ENCODE measurements around the gene SLC35A4. TPM values are rescaled to one million over a fixed set of nuclear protein-coding genes. Genes with fewer than 3 reads are reported as not detected.

Gene SLC35A4
- total RNA-seq, 4 donors from 2014 or later = 41.4 to 56.9 (median 52.6) TPM

DNA sequence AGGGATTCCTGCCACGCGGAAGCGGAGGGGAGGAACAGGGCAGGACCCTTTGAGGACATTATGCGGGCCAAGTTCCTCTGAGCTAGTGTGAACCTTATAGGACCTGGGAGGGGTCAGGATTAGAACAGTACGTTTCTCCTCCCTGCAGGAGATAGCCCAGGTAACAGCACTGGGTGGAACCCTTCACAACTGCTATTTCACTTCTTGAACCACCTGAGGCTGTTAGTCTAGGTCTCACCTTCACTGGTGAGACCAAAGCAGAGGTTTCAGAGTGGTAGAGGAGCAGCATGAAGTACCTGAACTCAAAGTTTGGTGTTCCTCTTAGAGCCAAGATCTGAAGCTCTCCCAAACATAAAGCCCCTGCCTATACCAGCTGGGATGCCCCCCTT is 16.3 kb upstream of the SLC35A4 start:
- 0% methylated on average over 4 of the region's 5 CpGs; no CpG with 5 or more reads in 1 of the 2 donors for WGBS, 2 donors
- no peak for DNase-seq

DNA sequence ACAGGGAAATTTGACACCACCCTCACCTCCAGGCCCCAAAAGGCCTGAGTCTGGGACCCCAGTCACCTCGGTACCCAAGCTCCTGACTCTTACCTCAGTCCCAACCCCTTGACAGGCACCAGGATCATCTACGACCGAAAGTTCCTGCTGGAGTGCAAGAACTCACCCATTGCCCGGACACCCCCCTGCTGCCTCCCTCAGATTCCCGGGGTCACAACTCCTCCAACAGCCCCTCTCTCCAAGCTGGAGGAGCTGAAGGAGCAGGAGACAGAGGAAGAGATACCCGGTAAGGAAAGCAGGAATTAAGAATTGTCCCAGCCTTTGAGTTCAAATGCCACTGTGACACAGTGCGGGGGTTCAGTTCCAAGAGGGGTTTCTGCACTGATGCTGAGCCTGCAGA is 15.8 kb upstream of the SLC35A4 start:
- Histone ChIP-seq H3K36me3 (peaks cover 0 to 66% (median 33%) of the 10 kb centered on the region in 3 donors), H3K4me1 (peaks cover 26 to 52% (median 31%) of the 10 kb centered on the region in 3 donors), H3K4me3 (peak overlapping the region in 3 of 4 donors; percentile 52 to 70 (median 56)), H3K27ac (peak overlapping the region; percentile 95 to 98 (median 96)), H3K9me3 (no peaks in the 10 kb centered on the region), H3K27me3 (no peaks in the 10 kb centered on the region)
- intact Hi-C loops (cut with DNase I) = no loop called here
- TF ChIP-seq, protein P1, sequence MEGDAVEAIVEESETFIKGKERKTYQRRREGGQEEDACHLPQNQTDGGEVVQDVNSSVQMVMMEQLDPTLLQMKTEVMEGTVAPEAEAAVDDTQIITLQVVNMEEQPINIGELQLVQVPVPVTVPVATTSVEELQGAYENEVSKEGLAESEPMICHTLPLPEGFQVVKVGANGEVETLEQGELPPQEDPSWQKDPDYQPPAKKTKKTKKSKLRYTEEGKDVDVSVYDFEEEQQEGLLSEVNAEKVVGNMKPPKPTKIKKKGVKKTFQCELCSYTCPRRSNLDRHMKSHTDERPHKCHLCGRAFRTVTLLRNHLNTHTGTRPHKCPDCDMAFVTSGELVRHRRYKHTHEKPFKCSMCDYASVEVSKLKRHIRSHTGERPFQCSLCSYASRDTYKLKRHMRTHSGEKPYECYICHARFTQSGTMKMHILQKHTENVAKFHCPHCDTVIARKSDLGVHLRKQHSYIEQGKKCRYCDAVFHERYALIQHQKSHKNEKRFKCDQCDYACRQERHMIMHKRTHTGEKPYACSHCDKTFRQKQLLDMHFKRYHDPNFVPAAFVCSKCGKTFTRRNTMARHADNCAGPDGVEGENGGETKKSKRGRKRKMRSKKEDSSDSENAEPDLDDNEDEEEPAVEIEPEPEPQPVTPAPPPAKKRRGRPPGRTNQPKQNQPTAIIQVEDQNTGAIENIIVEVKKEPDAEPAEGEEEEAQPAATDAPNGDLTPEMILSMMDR (IDR thresholded peaks at IDR 0.05) = no peak
- no peak for TF ChIP-seq POLR2A (IDR thresholded peaks at IDR 0.05)
- 89 to 93% methylated on average over 2 to 5 of the region's 7 CpGs for WGBS, 2 donors
- DNase-seq = no peak

More for the DNA sequence above, 16.3 kb upstream of the SLC35A4 start:
- Histone ChIP-seq H3K9me3 (no peaks in the 10 kb centered on the region), H3K36me3 (peaks cover 0 to 66% (median 33%) of the 10 kb centered on the region in 3 donors), H3K27ac (peak overlapping the region; percentile 95 to 98 (median 96)), H3K27me3 (no peaks in the 10 kb centered on the region), H3K4me1 (peaks cover 26 to 47% (median 31%) of the 10 kb centered on the region in 3 donors), H3K4me3 (peak overlapping the region; percentile 36 to 70 (median 54))
- no peak for TF ChIP-seq POLR2A (IDR thresholded peaks at IDR 0.05)
- TF ChIP-seq, protein P1 (IDR thresholded peaks at IDR 0.05) = no peak
- intact Hi-C loops (cut with DNase I) = no loop called here

DNA sequence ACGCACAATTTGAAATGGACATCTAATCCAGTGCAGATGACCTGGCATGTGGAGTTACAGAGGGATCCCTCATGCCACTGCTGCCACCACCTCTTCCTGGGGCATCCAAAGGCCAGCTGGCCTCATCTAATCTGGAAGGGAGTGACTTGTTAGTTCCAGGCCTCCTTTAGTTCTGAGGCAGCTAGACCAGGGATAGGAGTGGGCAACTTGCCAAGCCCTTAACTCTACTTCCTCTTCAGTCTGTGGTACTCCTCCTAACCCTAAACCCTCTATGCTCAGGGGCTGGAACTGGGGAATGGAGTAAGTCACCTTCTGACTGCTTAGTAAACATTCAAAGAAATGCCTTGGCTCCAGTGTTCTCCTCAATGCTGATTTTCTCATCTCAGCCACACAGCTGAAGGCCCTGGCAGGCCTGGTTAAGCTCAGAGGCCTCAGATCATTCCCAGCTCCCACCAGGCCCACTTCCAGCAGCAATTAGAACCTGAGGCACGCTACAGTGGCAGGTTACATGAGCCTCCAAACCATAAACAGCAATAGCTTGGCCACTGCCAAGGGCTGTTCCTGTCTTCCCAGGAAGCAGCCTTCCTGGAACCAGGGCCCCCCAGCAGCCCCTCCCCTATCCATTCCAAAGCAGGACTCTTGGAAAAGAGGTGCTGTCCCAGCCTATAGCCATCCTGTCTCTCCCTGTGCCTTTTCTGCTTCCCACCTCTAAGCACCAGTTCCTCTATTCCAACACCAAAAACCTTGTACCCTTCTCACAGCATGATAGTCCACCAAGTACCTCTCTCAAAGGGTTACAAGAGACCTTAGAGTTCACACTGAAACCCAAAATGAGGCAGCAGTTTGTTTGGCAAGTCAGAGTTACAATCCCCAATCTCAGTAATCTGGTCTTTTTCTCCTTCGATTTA is 15.1 kb upstream of the SLC35A4 start:
- no peak for DNase-seq

DNA sequence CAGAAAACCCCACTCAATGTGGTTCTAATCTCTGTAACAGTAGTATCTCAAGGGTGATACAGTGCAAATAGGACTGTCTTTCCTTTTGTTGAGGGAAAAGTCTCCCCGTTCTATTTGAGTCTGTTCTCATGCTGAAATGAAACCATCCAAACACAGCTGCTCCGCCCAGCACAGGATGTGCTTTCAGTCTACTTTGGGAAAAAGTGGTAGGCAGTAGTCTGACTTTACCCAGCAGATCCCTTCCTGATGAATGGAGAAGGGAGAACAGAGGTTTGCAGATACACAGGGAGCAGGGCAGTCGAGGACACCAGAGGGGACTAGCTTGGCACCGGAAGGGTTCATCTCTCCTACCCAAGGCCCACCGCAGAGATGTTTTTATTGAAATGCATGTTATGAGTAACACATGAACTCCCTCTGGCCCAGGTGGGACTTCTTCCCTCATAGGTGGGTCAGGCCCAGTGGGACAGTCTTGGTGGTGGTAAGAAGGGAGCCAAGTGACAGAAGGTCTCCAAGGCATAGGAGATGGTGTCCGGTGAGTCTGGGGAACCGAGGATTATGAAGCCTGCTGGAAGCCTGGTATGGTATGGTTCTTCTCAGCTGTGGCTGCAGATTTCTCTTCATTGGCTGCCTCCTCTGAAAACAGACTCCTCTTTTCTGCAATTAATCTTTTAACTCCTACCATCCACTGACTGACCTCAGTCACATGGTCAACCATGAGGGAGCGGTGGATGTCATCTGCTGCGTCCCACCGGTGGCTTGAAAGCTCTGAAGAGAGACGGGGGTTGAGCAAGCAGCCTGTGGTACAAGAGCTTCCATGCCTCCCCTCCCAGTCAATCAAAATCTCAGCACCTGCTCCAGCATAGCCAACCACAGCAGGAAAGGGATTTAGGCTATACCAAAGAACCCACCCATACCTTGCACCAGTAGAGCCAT is 14.2 kb upstream of the SLC35A4 start:
- DNase-seq = no peak
- H3K36me3 ChIP-seq = peaks cover 0 to 55% (median 25%) of the 10 kb centered on the region in 3 donors
- intact Hi-C loops (cut with DNase I) = no loop called here
- TF ChIP-seq, protein P1 (IDR thresholded peaks at IDR 0.05) = no peak
- no peak for TF ChIP-seq POLR2A (IDR thresholded peaks at IDR 0.05)
- 83 to 93% methylated on average over 6 to 10 of the region's 11 CpGs for WGBS, 2 donors
- no peaks in the 10 kb centered on the region for H3K9me3 ChIP-seq
- peak overlapping the region; percentile 95 to 98 (median 96) for H3K27ac ChIP-seq
- no peak overlapping the region for H3K4me3 ChIP-seq
- peaks cover 26 to 68% (median 40%) of the 10 kb centered on the region in 3 donors for H3K4me1 ChIP-seq
- no peaks in the 10 kb centered on the region for H3K27me3 ChIP-seq

More for the DNA sequence above, 15.1 kb upstream of the SLC35A4 start:
- Histone ChIP-seq H3K27me3 (no peaks in the 10 kb centered on the region), H3K4me3 (no peak overlapping the region), H3K9me3 (no peaks in the 10 kb centered on the region), H3K4me1 (peaks cover 26 to 59% (median 34%) of the 10 kb centered on the region in 3 donors), H3K36me3 (peaks cover 0 to 59% (median 31%) of the 10 kb centered on the region in 3 donors), H3K27ac (peak overlapping the region; percentile 95 to 98 (median 96))
- WGBS, 2 donors = 70 to 82% methylated on average over 2 to 3 of the region's 3 CpGs
- TF ChIP-seq, protein P1 (IDR thresholded peaks at IDR 0.05) = no peak
- TF ChIP-seq POLR2A (IDR thresholded peaks at IDR 0.05) = no peak
- intact Hi-C loops (cut with DNase I) = no loop called here

All from esophagus squamous epithelium (tissue), 5 donors.